H1 (cell line): ENCODE results near the gene FAM181B. TPM values are rescaled to one million over a fixed set of nuclear protein-coding genes. Genes with fewer than 3 reads are reported as not detected.

Experiments used
- ASH2L ChIP-seq: fragments of 200-600, 300-600 bp; sonication (generic); IDR thresholded peaks from one replicate; pipeline ENCODE4 v1.7.1; 2017; ENCODE audit warnings: low read length
- BCL11A ChIP-seq, 2 experiments: IDR thresholded peaks; one replicate each; pipeline ENCODE4 v1.6.1; 2011; ENCODE audit warnings: low read depth in 2 of 2, low read length in 2 of 2, mild to moderate bottlenecking in 2 of 2
- CBX5 ChIP-seq: fragments of 300-800, 300-1000 bp; sonication (generic); IDR thresholded peaks from 2 replicates; pipeline ENCODE4 v1.7.1; 2016; ENCODE audit warnings: antibody characterized with exemption, low read length, low read depth
- CHD1 ChIP-seq: IDR thresholded peaks from 2 replicates; pipeline ENCODE4 v1.6.1; 2012; ENCODE audit warnings: low read depth, low read length, improper control_type of control experiment
- CREB1 ChIP-seq: IDR thresholded peaks from 2 replicates; pipeline ENCODE4 v1.6.1; 2012; ENCODE audit warnings: inconsistent platforms
- E2F6 ChIP-seq: IDR thresholded peaks from 2 replicates; pipeline ENCODE4 v1.6.1; 2012; ENCODE audit warnings: inconsistent platforms
- EP300 ChIP-seq, 2 experiments: IDR thresholded peaks; 1 replicate in 1 of 2; 2 replicates in 1 of 2; pipeline ENCODE4 v1.6.1; 2011 to 2012; ENCODE audit warnings: low read depth in 2 of 2, low read length in 2 of 2, mild to moderate bottlenecking in 2 of 2, borderline replicate concordance in 1 of 2, inconsistent platforms in 1 of 2, moderate library complexity in 1 of 2
- EZH2 ChIP-seq: fragments of 200-600 bp; sonication (generic); IDR thresholded peaks from 2 replicates; pipeline ENCODE4 v1.7.1; 2012; ENCODE audit warnings: low read depth, mild to moderate bottlenecking, moderate library complexity, low read length, inconsistent platforms; ENCODE audit not compliant: severe bottlenecking
- FOSL1 ChIP-seq: IDR thresholded peaks from 2 replicates; pipeline ENCODE4 v1.6.1; 2011; ENCODE audit warnings: mild to moderate bottlenecking, low read depth, low read length, moderate library complexity; ENCODE audit not compliant: insufficient read depth
- HDAC6 ChIP-seq: IDR thresholded peaks from one replicate; pipeline ENCODE4 v1.7.1; 2012; ENCODE audit warnings: low read depth, mild to moderate bottlenecking, inconsistent platforms, low read length, moderate library complexity
- JUND ChIP-seq: IDR thresholded peaks from 2 replicates; pipeline ENCODE4 v1.6.1; 2011; ENCODE audit warnings: mild to moderate bottlenecking, improper control_type of control experiment, low read length
- KDM1A ChIP-seq: fragments of 200-600, 300-600 bp; sonication (generic); IDR thresholded peaks from 2 replicates; pipeline ENCODE4 v1.7.1; 2016; ENCODE audit warnings: mild to moderate bottlenecking, low read length, borderline replicate concordance
- KDM4A ChIP-seq: IDR thresholded peaks from one replicate; pipeline ENCODE4 v1.7.1; 2012; ENCODE audit warnings: low read depth, mild to moderate bottlenecking, moderate library complexity, low read length, inconsistent platforms; ENCODE audit not compliant: severe bottlenecking
- KDM5A ChIP-seq: fragments of 200-600 bp; IDR thresholded peaks from 2 replicates; pipeline ENCODE4 v1.7.1; 2012; ENCODE audit warnings: mild to moderate bottlenecking, low read length, inconsistent platforms, mixed read lengths
- POLR2A ChIP-seq, 2 experiments: IDR thresholded peaks; 1 replicate in 1 of 2; 2 replicates in 1 of 2; pipeline ENCODE4 v1.6.1; 2011; ENCODE audit warnings: low read depth in 2 of 2, low read length in 2 of 2, mild to moderate bottlenecking in 2 of 2; ENCODE audit errors: control extremely low read depth in 1 of 2
- RBBP5 ChIP-seq: IDR thresholded peaks from 2 replicates; pipeline ENCODE4 v1.7.1; 2012; ENCODE audit warnings: low read depth, mild to moderate bottlenecking, inconsistent platforms, low read length, moderate library complexity, borderline replicate concordance
- SAP30 ChIP-seq: fragments of 300-600 bp; sonication (generic); IDR thresholded peaks from 2 replicates; pipeline ENCODE4 v1.7.1; 2012; ENCODE audit warnings: low read length, moderate library complexity, mild to moderate bottlenecking, inconsistent platforms; ENCODE audit not compliant: insufficient read depth, insufficient replicate concordance
- SIN3A ChIP-seq, 2 experiments: IDR thresholded peaks in 1 of 2; conservative IDR thresholded peaks in 1 of 2; 2 replicates each; pipeline ENCODE4 v1.6.1; 2011 to 2012; ENCODE audit warnings: low read length in 2 of 2, improper control_type of control experiment in 1 of 2, low read depth in 1 of 2, mild to moderate bottlenecking in 1 of 2
- SIRT6 ChIP-seq: IDR thresholded peaks from one replicate; pipeline ENCODE4 v1.7.1; 2012; ENCODE audit warnings: low read length, inconsistent platforms
- SRF ChIP-seq: IDR thresholded peaks from 2 replicates; pipeline ENCODE4 v1.6.1; 2011; ENCODE audit warnings: mild to moderate bottlenecking, low read depth, low read length, moderate library complexity
- SUZ12 ChIP-seq: fragments of 200-600 bp; sonication (generic); IDR thresholded peaks from 2 replicates; pipeline ENCODE4 v1.6.1; 2012; ENCODE audit warnings: mild to moderate bottlenecking, inconsistent platforms, low read length, moderate library complexity, mixed read lengths
- TBP ChIP-seq: IDR thresholded peaks from 2 replicates; pipeline ENCODE4 v1.6.1; 2011; ENCODE audit warnings: low read depth, low read length, improper control_type of control experiment
- YY1 ChIP-seq: IDR thresholded peaks from 2 replicates; pipeline ENCODE4 v1.6.1; 2011; ENCODE audit warnings: low read depth, mild to moderate bottlenecking, low read length
- polyA plus RNA-seq, 7 experiments: library from polyadenylated mRNA; depleted of rRNA in 3 of 7; stranded (reverse) in 5 of 7; unstranded in 2 of 7; fragments of >200 nt in 5 of 7; fragments of 200-250 nt in 2 of 7; gene quantifications; 1 replicate in 5 of 7; 2 replicates in 1 of 7; 4 replicates in 1 of 7; pipeline versions ENCODE4 v1.2.1 to v1.2.3, GENCODE V29; 2011 to 2013; ENCODE audit warnings: missing spikeins in 2 of 7, mixed read lengths in 2 of 7
- total RNA-seq: library from RNA; stranded (reverse); fragmentation: NEBNext Ultra II Directional; extraction: Animal tissue kit (Norgen Biotek cat#: 25700); gene quantifications from 2 replicates; pipeline ENCODE4 v1.2.1, GENCODE V29; 2021
- TF ChIP-seq, protein P1 (sequence below): IDR thresholded peaks from 2 replicates; pipeline ENCODE4 v1.6.1; 2011; ENCODE audit warnings: low read depth, mild to moderate bottlenecking, low read length; ENCODE audit not compliant: insufficient read depth

The FAM181B gene
- total and polyA plus RNA-seq, 2 of the 8 experiments (the other 6 are each of a cell fraction or from before 2014, with no cell fraction given) = 0.21 to 0.37 TPM

GRCh38 chr11:82733444-82734119 is at the start of gene FAM181B (continued):
- 0 out of 3 replicates have a peak, but pooled peaks of 1 of the 2 experiments have one; percentile 24 for TF ChIP-seq EP300 (IDR thresholded peaks at IDR 0.05; ENCODE audit: borderline replicate concordance in 1 of 2, low read depth in 2 of 2, low read length in 2 of 2)
- TF ChIP-seq BCL11A (IDR thresholded peaks at IDR 0.05; ENCODE audit: low read depth in 2 of 2, low read length in 2 of 2) = no peak
- TF ChIP-seq POLR2A (IDR thresholded peaks at IDR 0.05; ENCODE audit: control extremely low read depth in 1 of 2, low read depth in 2 of 2, low read length in 2 of 2) = no peak
- no peak for TF ChIP-seq KDM1A
- no peak for TF ChIP-seq ASH2L
- no peak for TF ChIP-seq YY1
- no peak for TF ChIP-seq HDAC6
- peak; percentile 53; the same call in 1 of the 2 replicates for TF ChIP-seq TBP
- TF ChIP-seq CBX5 = no peak
- no peak for TF ChIP-seq SAP30
- no peak for TF ChIP-seq SIRT6
- TF ChIP-seq KDM4A = peak; percentile 83
- no peak for TF ChIP-seq CREB1
- TF ChIP-seq FOSL1 = no peak
- TF ChIP-seq SUZ12 = peak; percentile 59; the same call in 1 of the 2 replicates
- TF ChIP-seq JUND = no peak
- TF ChIP-seq, protein P1, sequence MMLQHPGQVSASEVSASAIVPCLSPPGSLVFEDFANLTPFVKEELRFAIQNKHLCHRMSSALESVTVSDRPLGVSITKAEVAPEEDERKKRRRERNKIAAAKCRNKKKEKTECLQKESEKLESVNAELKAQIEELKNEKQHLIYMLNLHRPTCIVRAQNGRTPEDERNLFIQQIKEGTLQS = no peak
- TF ChIP-seq RBBP5 = no peak; the same call in none of the 2 replicates
- no peak for TF ChIP-seq KDM5A
- TF ChIP-seq SRF = no peak
- TF ChIP-seq E2F6 = no peak
- peak; percentile 7 for TF ChIP-seq EZH2
- TF ChIP-seq SIN3A (conservative IDR thresholded peaks at IDR 0.05 in 1 of 2, IDR thresholded peaks at IDR 0.05 in 1 of 2; ENCODE audit: low read depth in 1 of 2, low read length in 2 of 2) = no peak
- TF ChIP-seq CHD1 = no peak
